GM04504 (cell line): Measurements from ENCODE around the gene TRIM34.
"Not testable (repeated sequence)": the region's sequence is repeated elsewhere in the genome, so short reads cannot be mapped to it uniquely, and the experiment has no call there.

Experiments
- DNase-seq: peaks from one replicate; pipeline ENCODE4 v3.0.0-alpha.2; 2012; ENCODE audit warnings: low read depth

The TRIM34 gene

DNA sequence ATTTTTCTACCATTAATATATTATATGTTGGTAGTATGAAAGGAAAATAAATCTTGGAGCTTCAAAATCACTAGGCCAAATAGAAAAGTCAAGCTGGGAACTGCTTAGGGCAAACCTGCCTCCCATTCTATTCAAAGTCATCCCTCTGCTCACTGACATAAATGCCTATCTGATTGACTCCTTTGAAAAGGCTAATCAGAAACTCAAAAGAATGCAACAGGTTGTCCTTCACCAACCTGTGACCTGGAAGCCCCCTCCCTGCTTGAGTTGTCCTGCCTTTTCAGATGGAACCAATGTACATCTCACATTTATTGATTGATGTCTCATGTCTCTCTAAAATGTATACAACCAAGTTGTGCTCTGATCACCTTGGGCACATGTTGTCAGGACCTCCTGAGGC lies 3.2 kb upstream of the TRIM34 start:
- no peak for DNase-seq

DNA sequence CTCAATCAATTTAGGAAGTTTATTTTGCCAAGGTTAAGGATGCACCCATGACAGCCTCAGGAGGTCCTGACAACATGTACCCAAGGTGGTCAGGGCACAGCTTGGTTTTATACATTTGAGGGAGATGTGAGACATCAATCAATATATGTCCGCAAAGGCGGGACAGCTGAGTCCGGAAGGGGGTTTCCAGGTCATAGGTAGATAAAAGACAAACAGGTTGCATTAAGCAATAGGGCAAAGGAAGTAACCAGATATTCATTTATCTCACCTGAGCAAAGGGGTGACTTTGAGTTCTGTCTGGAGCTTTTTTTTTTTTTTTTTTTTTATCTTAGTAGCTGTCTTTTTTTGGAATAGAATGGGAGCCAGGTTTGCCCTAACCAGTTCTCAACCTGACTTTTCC lies 2.0 kb upstream of the TRIM34 start:
- no peak for DNase-seq

DNA sequence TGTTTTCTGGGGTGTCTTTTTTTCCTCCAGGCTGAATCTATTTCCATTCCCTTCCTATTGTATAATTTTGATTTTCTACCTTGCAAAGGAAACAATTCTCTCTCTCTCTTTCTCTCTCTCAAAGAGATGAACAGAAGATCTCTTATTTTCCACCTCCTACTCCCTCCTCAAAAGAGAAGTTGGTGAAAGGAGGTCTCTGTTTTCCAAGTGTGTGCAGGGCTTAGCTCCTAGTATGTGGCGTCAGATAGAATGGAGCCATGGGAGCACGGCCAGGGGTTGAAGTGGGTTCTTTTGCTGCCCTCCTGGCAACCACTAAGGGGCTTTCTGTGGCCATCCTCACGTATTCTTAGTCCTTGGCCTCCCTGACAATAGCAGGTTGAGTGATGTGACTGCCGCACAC lies 480 bp downstream of the TRIM34 start:
- no peak for DNase-seq

DNA sequence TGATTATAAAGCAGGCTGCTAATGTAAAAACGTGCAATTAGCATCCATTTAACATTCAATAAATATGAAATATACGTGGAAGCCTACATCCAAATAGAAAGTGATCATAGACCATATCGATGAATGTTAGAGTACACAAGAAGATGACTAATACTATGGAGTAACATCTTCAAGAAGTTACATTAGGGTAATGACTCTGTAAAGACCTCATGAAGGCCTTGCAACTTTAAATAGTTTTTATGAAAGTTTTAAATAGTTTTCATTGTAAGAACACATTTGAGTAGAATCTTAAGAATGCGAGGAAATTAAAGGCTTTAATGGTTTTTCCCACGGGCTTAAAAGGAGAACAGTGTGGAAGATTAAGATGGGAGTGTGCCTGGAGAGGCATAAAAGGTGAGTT lies 1.4 kb downstream of the TRIM34 start:
- no peak for DNase-seq

DNA sequence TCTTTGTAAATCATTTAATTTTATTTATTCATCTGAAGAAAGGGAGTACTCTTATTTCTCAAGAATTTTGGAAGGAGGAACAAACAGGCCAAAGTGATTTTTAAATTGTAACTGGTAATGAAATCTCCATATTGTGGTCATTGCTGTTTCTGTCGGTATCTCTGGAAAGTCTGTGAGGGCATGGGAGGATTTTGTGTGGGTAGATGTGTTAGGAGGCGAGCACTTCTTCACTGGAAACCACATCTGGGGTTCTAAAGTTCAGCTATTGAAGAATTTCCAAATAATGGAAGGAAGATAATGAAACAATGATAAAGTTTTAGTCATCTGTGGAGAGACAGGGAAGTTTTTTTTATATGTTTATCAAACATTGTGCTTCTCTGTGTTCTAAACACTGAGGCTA lies 6.6 kb downstream of the TRIM34 start:
- DNase-seq = no peak

DNA sequence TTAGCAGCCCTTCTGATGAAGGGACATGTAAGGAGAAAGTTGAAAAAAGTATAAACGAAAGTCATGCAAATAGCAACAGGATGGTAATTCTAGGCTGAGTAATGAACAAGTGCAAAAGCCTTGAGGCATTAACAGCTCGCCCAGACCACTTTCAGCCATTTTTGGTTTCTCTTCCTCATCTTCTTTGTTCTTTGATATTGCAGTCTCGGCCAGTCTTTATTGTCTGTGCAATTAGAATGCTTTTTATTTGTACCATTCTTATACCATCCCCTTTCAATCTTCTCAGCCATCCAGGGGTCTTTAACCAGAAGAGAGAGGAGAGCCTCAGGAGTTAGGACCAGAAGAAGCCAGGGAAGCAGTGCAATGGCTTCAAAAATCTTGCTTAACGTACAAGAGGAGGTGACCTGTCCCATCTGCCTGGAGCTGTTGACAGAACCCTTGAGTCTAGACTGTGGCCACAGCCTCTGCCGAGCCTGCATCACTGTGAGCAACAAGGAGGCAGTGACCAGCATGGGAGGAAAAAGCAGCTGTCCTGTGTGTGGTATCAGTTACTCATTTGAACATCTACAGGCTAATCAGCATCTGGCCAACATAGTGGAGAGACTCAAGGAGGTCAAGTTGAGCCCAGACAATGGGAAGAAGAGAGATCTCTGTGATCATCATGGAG lies 7.3 kb downstream of the TRIM34 start:
- no peak for DNase-seq

DNA sequence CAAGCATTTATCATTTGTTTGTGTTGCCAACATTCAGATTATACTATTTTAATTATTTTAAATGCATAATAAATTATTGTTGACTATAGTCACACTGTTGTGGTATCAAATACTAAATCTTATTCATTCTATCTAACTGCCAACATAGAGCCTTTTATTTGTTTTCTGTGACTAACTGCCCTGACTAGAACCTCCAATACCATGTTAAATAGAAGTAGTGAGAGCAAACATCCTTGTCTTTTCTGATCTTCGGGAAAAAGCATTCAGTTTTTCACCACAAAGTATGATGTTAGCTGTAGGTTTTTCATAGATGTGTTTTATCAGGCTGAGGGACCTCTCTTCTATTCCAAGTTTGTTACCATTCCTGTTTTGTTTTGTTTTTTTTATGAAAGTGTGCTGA lies 15.2 kb downstream of the TRIM34 start:
- no peak for DNase-seq

DNA sequence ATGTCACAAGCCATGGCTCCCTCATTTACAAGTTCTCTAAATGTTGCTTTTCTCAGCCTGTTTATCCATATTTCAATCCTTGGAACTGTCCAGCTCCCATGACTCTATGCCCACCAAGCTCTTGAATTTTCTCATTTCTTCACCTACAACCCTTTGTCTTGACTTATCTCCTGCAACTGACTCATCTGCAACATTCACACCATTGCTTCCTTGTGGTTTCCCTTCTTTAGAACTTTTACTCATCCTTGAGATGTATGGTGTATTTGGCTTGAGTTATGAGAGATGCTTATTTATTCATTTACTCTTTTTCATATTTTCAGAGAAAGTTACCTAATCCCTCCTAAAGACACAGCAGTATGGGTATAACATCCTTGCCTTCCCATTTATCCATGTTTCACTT lies 18.8 kb downstream of the TRIM34 start:
- DNase-seq = no peak

DNA sequence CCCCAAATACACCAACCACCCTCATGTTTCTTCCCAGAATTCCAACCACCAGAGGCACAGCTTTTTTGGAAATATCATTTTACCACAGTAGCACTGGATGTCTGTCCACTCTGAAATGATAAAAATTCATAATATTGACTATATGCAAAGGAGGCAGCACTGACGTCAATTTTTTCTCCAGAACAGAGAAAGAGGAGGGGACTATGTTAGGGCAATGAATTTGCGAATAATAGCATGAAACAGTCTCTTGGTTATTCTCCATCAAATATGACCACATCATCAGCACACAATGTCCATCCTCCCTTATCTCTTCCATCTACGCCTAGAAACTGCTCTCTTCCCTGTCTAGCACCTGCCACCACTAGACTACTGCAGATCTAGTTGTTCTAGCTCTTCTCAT lies 21.3 kb downstream of the TRIM34 start:
- DNase-seq = no peak

DNA sequence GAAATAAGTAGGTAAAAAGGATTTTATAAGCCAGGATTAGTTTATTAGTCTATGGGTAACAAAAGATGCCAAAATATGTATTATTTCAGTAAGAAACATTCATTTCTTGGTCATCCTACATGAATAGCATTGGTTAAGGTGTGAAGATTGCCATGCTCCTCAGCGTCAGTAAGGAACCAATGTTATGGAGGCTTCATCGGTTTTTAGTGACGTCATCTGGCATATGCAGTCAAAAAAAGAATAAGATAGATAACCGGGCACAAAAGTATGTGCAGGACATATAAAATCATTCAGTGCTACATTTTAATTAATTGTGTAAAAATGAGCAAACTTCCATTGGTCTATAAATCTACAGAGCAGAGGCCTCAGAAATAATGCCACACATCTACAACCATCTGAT lies 30.7 kb downstream of the TRIM34 start:
- no peak for DNase-seq

DNA sequence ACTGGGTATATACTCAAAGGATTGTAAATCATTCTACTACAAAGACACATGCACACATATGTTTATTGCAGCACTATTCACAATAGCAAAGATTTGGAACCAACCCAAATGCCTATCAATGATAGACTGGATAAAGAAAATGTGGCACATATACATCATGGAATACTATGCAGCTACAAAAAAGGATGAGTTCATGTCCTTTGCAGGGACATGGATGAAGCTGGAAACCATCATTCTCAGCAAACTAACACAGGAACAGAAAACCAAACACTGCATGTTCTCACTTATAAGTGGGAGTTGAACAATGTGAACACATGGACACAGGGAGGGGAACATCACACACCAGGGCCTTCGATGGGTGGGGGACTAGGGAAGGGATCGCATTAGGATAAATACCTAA lies 32.2 kb downstream of the TRIM34 start:
- DNase-seq = not testable (repeated sequence)

DNA sequence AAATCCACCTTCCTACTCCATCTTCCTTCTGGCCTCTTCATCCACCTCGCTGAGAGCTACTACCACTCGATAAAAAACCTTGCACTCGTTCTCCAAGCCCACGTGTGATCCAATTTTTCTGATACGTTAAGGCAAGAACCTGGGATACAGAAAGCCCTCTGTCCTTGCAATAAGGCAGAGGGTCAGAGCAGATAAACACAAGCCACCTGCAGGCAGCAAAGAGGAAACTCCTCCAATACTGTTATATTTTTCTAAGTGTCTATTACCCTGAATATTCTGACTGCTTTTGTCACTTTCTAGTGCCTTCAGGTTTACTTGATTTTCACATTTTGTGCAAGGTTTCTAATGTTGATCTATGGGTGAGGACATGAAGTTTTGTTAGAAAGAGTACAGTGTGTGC lies 33.5 kb downstream of the TRIM34 start:
- no peak for DNase-seq

DNA sequence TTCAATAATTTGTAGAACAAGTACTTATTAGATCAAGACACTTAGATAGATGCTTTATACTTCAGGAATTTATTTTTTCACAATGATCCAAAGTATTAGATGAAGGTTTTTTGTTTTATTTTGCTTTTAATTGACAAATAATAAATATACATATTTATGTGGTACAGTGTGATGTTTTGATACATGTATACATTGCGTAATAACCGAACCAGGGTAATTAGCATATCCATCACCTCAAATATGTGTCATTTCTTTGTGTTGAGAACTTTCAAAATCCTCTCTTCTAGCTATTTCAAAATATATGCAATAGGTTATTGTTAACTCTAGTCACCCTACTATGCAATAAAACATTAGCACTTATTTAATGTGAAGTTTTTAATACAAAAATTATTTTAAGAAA lies 38.7 kb downstream of the TRIM34 start:
- no peak for DNase-seq

DNA sequence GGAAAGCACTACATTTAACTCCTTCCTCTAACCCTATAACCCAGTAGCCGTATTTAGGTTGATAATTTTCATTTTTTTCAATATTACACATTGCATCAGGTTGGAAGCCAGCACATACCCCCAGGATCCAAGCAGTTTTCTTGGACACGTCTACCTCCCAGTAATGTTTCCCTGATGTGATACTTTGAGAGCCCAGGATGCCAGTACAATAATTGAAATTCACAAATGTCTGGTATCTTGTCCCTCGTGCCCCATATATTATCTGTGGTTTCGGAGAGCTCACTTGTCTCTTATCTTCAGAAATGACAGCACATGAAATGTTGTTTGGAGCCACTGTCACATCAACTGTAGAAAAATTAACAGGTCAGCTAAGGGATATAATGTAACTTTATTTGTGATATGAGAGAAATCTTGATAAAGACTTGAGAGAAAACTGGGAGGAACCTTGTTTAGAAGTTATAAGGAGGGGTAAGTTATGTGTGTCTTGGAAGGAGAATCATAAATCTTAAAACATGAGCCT lies 40.3 kb downstream of the TRIM34 start:
- no peak for DNase-seq

DNA sequence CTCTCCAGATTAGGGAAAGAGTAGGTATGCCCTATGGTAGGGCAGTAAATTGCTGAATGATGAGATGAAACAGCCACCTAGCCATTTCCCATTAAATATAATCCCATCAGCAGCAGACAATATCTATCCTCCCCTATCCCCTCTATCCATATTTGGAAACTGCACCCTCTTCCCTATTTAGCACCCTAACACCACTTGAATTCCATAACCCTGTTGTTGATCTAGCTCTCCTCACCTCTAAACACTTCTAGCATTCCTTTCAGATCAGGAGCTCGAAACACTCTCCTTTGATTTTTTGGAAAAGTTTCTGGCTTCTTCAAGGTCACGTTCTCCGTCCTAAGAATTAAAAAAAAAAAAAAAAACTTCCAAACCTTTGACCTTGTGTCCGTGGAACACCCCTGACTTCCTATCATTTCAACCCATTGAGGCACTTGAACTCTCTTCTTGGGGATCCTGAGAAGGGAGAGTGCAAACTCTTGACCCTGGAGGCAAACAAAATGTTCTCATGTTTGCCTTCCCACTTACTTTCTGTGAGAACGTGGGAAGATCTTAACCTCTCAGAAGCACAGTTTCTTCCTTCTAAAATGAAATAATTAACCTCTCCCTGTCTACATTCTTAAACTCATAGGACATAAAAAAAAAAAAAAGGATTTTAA lies 41.1 kb downstream of the TRIM34 start:
- no peak for DNase-seq

DNA sequence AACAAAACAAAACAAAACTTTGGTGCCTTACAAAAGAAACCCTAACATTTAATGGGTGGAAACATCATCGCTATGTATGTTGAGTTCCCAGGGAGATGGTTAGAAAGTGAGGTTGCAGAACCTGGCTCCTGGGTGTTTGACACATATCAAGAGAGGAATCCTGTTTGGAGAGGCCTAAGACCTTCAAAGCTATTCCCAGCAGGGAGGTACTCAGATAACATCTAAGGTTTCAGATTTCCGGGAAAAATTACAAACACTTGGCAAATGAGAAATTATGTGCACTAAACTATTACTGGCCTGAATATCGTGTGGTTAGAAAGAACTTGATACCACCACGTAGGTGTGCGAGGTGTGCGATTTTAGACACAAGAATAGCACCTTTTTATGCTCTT lies 41.6 kb downstream of the TRIM34 start:
- DNase-seq = no peak

DNA sequence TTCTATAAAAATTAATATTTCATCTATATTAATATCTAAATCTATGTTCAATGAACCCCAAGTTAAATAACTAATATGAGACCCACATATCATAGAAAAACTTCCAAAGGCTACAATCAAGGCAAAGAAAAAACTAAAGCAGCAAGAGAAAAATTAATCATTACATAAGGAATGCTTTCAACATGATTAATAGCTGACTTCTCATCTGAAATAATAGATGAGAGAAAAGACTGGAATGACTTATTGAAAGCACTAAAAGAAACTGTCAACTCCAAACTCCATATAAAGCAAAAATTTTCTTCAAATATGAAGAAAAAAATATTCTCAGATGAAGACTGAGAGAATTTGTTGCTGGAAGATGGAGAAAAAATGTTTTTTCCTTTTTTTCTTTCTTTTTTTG lies 47.0 kb downstream of the TRIM34 start:
- no peak for DNase-seq

DNA sequence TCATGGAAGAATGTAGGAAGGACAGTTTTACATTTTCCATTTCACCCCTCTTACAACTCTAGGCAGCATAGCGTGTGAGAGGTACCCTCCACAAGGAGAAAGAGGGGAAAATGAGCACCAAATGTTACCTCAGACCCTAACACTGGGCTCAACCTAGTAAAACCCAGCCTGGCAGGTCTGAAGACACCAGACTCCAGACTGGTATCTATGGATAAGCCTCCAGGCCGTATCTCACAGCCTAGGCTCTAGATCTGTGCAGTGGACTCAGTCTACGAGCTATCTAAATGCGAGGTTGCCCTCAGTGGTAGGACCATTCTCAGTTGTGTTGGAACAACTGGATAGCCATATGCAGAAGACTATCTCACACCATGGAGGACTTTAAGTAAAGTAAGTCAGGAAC lies 49.6 kb downstream of the TRIM34 start:
- DNase-seq = no peak

DNA sequence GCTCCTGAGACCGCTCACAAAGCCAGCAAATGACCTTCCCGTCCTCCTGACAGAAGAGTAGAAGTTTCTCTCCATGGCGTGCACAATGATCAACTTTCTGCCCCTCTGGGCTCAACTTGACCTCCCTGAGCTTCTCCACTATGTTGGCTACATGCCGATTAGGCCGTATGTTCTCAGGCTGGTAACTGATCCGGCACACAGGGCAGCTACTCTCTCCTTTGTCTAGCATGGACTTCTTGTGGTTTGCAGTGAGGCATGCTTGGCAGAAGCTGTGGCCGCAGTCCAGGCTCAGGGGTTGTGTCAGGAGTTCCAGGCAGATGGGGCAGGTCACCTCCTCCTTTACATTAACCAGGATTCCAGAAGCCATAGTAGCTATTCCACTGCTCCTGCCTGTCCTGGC lies 55.0 kb downstream of the TRIM34 start:
- no peak for DNase-seq

DNA sequence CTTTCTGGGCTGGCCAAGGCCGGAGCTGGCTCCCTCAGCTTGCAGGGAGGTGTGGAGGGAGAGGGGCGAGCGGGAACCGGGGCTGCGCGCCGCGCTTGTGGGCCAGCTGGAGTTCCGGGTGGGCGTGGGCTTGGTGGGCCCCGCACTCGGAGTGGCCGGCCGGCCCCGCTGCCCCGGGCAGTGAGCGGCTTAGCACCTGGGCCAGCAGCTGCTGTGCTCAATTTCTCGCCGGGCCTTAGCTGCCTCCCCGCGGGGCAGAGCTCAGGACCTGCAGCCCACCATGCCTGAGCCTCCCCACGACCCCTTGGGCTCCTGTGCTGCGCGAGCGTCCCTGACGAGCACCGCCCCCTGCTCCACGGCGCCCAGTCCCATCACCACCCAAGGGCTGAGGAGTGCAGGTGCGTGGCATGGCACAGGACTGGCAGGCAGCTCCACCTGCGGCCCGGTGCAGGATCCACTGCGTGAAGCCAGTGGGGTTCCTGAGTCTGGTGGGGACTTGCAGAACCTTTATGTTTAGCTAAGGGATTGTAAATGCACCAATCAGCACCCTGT lies 58.2 kb downstream of the TRIM34 start:
- DNase-seq = not testable (repeated sequence)

DNA sequence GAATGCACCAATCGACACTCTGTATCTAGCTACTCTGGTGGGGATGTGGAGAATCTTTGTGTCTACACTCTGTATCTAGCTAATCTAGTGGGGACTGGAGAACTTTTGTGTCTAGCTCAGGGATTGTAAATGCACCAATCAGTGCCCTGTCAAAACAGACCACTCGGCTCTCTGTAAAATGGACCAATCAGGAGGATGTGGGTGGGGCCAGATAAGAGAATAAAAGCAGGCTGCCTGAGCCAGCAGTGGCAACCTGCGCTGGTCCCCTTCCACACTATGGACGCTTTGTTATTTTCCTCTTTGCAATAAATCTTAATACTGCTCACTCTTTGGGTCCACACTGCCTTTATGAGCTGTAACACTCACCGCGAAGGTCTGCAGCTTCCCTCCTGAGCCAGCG lies 58.8 kb downstream of the TRIM34 start:
- not testable (repeated sequence) for DNase-seq

DNA sequence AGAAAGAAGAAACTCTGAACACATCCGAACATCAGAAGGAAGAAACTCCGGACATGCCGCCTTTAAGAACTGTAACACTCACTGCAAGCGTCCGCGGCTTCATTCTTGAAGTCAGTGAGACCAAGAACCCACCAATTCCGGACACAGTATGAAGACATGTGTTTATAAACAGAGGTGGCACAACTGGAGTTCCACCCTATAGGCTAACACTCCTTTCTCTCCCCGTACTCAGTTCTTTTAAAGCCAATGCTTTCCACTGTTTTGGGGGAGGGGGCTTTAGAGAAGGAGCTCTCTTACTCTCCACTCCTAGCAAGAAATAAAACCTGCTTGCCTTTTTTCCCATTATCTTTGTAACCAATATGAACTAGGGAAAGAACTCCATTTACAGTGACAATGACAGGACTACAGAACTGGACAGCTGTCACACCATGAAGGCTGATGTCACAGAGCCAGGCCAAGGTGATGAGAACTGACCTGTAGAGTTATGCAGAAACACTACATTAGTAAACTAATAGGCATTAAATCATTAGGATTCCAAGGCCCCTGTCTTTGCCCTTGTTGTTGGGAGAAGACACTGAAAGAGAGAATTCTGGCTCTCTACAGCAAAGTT lies 59.3 kb downstream of the TRIM34 start:
- peak; percentile 0 for DNase-seq

DNA sequence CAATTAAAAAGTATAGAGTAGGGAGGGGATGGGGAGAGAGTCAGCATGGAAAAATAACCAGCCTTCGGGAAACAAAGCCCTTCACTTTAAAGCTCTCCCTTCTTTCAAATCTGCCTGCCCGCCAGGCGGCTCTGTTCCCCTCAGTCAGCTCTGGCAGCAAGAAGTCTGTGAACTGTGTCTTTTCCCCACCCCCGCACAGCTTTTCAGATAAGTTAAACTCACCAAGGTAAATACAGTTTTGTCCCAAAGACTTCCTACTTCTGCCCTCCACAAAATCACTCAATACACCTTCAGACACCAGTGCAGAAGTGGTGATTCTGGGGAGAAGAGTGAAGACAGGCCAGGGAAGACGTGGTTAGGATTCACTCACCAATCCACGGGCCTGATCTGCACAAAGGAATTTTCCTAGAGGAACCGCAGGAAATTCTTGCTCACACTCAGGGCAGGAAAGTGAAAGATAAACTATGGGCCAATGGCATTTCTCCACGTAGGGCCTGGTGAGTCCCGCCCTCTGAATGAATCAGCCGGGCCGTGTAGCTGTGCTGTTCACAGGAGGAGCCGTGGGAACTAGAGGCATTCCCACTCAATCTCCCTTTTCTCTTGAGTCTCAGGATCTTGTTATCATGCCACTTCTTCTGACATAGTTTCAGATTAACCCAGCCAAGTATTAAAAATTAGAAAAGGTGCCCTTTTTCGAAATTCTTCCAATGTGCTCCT lies 60.0 kb downstream of the TRIM34 start, which contains the start of gene TRIM5:
TSS of gene TRIM5 (minus strand) at position 429 of the 717 bp plus-strand sequence. CDS start 4,897 bp downstream, outside the sequence.
- DNase-seq = peak; percentile 97
